CD4-positive, alpha-beta T cell treated with Interleukin-4 for 1 hour (primary cell): ENCODE data around the gene FXYD7.

Experiments
- DNase-seq, 2 donors: peaks; one replicate each; pipeline ENCODE4 v3.0.0-alpha.2; 2020 to 2022

Gene FXYD7

DNA sequence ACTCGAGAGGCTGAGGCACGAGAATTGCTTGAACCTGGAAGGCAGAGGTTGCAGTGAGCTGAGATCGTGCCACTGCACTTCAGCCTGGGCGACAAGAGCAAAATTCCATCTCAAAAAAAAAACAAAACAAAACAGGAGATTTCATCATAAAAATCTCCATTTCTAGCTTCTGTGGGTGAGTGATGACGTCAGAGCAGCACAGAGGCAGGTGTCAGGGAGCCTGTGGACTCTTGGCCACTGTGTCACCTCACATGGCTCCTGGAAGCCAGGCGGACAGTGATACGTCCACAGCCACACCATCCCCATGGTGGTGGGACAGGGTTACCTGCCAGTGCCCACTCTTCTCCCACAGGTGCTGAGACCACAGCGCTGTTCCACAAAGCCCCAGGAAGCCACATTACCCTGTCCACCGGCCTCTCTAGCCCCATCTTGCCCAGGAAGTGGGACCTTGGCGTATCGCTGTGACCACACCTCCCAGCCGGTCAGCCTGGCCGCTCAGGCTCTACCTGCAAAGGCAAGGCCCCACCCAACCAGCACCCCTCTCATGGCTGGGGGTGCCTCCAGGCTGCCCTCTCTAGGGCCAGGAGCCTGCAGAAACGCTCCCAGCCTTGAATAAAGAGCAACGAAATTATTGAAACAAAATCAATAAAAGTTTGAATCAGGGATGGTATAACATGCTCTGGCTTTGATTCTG lies 29.9 kb upstream of the FXYD7 start:
- DNase-seq, result no peak

DNA sequence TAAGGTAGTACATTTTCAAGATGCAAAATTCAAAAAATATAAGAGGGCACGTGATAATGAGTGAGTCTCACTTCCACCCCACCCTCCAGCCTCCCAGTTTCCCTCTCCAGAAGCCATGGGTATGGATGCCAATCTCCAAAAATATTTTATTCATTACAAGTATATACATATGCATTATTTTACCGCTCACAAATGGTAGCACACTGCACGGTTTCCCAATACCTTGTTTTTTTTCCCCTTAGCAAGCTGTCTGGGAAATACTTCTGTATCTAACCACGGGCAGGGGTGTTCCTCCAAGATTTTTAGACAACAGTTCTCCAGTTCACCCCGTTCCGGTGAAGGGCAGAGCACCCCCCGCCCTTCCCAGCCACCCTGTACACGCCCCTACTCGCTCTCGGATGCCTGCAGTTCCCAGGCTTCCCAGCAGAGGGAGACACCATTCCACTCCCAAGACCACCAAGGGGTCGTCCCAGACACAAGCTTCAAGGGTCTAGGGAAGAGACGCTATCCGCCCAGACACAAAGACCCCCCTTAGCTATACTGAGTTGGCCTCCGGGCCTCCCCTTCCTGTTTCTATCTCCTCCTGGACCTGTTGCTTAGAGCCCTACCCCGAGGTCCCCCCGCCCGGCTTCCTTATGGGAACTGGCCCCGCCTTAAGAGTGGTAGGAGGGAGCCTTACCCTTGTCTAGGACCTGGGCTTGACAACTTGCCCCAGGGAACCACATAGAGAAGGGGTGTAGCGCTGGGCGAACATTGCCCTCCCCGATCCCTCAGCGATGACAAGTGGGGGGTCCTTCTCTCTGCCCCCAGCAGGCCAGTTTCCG lies 28.5 kb upstream of the FXYD7 start:
- DNase-seq, result peak; percentile 71 to 72

DNA sequence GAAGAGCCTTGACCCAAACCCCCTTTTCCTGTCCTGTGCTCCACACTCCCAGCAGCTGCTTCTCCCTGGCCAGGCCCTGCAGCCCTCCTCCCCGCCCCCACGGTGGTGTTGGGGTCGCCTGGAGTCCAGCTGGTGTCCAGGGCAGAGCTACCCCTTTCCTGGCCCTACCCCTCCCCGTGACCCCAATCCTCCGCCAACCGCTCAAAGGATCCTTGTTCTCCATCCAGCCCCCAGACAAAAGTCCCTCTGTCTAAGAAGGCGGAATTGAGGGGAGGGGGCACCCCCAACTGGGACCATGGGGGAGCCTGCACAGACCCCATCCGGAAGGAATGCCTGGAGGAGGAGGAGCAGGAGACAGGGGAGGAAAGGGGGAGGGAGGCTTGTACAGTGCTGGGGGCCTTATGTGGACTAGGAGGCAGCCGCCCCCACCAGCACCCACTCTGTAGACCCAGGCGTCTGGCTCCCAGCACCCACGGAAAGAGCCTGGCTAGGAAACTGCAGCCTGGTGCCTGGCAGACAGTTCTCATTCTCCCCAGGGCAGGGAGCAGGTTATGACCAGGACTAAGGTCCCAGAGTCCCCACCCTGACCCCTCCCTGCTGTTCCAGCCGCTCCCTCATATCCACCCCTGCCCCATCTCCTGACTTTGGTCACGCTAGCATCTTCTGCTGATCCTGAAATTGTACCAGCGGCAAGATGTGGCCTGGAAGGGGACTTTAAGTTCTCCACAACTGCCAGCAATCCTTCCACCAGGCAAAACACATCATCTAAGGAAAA lies 27.7 kb upstream of the FXYD7 start, which contains the start of gene FXYD3:
Gene FXYD3 (plus strand): TSS at position 647 of the 775 bp plus-strand sequence. CDS start 3,554 bp downstream, outside the sequence.
- no peak for DNase-seq

DNA sequence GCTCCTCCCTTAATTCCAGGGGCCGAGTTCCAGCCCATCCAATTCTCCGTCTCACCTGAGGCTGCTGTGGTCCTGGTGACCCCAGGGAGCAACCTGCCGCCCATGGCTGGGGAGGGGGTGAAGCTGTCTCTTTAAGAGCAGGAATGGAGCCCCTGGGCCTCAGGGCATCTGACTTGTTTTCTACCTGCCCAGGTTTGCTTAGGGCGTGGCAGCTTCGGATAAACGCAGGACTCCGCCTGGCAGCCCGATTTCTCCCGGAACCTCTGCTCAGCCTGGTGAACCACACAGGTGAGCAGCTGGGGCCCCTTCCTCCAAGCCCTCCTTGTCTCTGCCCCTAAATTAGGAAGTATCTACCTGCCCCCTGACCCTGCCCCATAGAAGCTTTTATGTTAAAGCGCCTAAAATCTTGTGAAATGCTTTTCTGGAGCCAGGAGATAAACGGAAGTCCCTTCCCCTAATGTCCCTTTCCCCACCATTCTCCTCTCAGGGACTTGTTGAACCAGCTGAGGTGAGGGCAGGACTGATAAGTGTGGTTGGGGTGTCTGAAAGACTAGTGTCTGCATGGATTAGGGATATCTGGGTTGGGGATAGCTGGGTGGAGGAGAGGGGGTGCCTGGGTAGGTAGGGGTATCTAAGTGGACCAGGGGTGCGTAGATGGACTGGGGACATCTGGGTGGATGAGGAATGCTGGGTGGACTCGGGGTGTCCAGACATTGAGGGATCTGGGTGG lies 26.8 kb upstream of the FXYD7 start:
- DNase-seq, result no peak

DNA sequence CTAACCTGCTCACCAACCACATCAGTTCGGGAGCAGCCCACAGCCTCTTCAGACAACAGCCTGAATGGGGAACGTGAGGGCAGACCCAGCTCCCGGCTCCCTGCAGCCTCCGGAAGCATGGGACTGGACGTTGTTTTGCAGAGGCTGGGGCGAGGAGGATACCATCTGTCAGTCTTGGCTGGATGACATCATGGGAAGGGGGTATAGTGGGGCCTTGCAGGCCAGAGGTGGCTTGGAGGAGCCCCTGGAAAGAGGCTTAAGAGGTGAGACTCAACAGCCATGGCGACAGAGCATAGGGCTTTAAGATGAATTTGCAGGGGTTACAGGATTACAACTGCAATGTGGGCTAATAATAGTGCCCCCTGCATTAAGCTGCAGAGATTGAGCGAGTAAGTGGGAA lies 25.9 kb upstream of the FXYD7 start:
- no peak for DNase-seq

DNA sequence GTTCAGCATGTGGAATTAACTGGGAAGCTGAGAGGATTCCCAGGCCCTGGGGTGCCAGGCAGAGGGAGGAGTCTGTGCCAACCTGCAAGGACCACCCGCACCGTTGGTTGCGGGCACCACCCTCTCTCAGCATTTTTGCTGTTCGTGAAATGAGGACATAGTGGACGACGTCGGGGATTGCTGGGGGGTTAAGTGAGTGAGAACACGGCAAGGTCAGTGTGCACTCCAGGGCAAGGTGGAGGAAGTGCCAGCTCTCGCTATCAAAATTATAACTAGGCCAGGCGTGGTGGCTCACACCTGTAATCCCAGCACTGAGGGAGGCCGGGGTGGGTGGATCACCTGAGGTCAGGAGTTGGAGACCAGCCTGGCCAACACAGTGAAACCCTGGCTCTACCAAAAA lies 25.3 kb upstream of the FXYD7 start:
- DNase-seq, result no peak

DNA sequence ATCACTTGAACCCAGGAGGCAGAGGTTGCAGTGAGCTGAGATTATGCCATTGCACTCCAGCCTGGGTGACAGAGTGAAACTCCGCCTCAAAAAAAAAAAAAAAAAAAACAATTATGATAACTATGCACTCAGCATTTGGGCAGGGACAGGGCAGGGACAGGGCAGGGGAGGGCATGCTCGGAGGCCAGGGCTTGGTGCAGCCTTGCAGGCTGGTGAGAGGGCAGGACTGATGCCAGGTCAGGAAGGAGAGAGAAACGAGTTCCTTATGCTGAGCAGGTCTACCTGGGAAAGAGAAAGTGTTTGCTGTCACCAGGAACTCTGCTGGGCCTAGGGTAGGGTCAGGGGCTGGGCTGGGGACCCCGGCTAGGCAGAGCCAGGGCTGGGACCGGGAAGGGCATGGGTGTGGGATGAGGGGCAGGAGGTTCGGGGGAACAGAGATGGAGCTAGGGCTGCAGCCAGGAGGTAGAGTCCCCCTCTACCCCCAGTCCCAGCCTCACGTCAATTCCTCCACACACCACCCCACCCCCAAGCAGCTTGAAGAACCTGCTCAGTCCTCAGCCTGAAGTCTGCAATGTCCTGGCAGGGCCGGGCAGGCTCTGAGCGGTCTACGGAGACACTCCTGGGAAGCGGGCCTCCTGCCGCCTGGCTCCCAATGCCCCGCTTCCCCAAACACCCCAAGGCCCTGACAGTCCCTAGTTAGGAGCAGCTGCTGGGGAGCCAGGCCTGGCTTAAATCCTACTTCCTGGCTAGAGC lies 24.6 kb upstream of the FXYD7 start:
- DNase-seq, result no peak

DNA sequence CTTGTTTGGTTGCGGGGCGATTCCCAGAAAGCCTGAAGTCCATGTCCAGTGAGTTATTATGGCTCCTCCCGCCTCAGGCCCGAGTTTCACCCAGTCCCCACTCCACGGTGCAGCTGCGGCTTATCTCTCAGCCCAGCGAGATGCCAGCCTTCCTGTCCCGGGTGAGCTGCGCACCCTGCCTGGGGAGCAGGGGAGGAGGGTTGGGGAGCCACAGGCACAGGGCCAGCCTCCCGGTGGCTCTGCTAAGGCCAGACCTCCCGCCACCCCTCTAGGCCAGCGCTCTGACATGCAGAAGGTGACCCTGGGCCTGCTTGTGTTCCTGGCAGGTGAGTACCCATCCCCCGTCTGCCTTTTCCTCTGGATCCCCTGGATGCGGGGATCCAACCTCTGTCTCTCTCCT lies 24.0 kb upstream of the FXYD7 start:
- DNase-seq, result no peak

DNA sequence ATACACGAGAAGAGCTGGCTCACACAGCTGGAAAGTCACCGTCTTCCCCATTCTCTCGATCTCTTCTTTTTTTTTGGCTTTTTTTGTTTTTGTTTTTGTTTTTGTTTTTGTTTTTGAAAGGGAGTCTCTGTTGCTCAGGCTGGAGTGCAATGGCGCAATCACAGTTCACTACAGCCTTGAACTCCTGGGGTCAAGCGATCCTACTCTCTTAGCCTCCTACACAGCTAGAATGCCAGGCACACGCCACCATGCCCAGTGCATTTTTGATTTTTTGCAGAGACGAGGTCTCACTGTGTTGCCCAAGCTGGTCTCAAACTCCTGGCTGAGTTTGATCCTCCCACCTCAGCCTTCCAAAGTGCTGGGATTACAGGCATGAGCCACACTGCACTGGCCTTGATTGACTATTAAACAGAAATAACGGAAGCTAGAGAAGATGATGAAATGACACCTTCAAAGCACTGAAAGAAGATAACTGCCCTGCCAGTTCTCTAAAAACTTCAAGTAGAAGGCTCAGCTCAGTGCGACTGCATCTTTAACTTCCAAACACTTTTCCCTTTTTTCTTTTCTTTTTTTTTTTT lies 23.4 kb upstream of the FXYD7 start:
- no peak for DNase-seq

DNA sequence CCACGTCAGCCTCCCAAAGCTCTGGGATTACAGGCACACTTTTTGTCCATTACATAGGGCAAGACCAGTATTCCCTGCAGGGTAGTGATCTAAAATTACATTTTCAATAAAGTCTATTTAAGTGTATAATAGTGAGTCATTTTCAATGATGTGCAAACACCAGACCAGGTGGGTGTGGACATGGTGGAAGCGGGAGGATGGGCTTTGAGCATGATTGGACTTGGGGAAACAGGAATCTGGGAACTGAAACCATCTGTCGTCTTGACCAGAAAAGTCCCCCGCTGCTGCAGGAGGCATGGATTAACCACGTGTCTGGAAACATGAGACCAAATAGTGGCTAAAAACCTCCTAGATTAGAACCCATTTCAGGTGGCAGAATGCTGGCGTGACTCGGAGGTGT lies 22.6 kb upstream of the FXYD7 start:
- DNase-seq, result peak in 1 of 2 donors; percentile 21

DNA sequence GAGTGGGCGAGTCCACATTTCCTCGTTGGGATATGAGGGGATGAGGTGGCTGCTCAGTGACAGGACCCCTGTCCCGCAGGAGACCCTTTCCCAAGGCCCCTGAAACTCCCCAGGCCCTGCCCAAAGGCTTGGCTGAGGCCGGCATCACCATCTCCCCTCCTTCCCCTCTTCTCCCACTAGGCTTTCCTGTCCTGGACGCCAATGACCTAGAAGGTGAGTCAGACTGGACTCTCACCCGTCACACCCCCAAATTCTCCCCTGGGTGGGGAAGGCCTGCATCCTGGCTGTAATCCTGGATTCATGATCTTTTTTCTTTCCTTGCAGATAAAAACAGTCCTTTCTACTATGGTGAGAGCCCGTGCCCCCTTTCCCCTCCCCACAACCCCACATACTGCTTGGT lies 22.2 kb upstream of the FXYD7 start:
- DNase-seq, result no peak

DNA sequence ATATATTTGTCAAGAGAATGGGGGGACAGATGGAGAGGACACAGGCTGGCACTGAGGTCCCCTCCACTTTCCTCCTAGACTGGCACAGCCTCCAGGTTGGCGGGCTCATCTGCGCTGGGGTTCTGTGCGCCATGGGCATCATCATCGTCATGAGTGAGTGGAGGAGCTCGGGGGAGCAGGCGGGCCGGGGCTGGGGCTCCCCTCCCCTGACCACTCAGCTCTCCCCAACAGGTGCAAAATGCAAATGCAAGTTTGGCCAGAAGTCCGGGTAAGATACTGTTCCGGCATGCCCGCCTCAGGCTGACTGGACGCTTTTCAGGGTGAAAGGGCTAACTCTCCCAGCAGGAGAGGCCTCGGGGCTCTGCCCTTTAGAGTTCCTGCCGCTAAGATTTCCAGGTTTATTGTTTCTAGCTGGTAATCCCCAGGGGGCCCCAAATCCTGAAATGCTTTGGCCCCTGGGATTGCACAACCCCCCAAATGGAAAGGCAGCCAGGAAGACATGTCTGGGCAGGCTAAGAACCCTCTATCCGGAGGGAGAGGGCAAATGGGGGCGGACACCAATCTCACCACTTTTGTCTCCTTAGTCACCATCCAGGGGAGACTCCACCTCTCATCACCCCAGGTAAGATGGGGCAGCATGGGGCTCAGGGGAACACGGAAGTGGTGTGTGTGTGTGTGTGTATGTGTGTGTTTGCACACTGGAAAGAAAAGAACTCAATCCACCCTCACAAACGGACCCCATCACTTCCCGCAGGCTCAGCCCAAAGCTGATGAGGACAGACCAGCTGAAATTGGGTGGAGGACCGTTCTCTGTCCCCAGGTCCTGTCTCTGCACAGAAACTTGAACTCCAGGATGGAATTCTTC lies 20.1 kb upstream of the FXYD7 start:
- no peak for DNase-seq

DNA sequence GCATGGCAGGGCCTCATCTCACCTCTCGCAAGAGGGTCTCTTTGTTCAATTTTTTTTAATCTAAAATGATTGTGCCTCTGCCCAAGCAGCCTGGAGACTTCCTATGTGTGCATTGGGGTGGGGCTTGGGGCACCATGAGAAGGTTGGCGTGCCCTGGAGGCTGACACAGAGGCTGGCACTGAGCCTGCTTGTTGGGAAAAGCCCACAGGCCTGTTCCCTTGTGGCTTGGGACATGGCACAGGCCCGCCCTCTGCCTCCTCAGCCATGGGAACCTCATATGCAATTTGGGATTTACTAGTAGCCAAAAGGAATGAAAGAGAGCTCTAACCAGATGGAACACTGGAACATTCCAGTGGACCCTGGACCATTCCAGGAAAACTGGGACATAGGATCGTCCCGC lies 19.5 kb upstream of the FXYD7 start:
- no peak for DNase-seq

DNA sequence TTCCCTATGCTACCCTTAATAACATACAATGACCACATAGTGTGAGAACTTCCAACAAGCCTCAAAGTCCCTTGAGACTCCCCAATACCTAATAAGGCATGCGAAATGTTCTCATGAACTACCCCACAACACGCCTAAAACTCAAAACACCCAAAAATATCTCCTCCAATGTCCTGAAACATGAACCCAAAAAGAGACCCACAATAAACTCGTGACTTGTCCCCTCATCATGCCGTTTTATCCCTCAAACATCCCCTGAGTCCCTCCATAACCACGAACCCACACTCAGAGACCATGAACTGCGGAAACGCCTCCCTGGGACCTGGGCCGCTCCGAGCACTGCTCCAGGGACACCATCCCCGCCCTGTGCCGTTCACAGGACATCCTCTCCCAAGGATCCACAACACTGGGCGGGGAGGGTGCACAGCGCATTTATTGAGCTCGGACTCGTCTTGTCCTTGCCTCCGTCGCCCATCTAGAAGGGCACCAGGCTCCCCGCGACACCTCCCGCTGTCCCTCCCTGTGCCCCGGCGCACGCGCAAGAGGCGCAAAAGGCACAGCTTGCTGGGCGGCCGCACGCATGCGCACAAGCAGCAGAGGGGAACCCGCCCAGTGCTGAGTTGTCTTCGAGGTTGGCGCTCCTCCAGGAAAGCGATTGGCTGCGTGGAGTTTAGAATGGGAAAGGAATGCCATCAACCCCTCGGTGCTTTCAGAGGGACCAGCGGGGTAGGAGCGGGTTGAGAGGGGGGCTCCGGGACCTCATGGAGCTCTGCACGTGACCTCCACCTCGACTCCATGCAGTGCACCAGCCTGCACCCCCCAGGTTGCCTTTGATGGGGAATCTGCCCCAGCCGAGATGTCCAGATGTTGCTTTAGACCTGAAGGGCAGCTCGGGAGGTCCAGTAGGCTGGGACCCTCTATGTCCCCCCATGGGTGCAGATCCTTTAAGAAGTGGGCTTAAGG lies 18.7 kb upstream of the FXYD7 start:
- peak; percentile 89 to 90 for DNase-seq

DNA sequence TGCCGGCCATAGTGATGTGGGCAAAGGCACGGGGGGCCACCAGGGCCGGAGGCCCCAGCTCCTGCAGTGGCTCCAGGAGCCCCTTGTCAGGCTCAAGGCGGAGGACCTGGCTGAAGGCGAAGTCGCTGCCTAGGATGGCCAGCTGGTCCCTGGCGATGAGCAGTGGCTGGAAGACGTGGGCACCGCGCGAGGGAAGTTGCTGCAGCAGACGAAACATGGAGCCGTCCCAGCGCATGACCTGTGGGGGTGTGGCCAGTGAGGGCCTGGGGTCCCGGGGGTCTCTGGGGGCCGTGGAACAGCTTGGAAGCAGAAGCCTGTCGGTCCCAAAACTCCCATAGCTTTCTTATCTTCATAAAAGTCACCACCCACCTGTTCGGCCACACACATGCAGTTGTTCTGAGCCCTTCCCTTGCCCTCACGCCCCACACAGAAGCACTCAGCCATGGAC lies 17.8 kb upstream of the FXYD7 start:
- no peak for DNase-seq

DNA sequence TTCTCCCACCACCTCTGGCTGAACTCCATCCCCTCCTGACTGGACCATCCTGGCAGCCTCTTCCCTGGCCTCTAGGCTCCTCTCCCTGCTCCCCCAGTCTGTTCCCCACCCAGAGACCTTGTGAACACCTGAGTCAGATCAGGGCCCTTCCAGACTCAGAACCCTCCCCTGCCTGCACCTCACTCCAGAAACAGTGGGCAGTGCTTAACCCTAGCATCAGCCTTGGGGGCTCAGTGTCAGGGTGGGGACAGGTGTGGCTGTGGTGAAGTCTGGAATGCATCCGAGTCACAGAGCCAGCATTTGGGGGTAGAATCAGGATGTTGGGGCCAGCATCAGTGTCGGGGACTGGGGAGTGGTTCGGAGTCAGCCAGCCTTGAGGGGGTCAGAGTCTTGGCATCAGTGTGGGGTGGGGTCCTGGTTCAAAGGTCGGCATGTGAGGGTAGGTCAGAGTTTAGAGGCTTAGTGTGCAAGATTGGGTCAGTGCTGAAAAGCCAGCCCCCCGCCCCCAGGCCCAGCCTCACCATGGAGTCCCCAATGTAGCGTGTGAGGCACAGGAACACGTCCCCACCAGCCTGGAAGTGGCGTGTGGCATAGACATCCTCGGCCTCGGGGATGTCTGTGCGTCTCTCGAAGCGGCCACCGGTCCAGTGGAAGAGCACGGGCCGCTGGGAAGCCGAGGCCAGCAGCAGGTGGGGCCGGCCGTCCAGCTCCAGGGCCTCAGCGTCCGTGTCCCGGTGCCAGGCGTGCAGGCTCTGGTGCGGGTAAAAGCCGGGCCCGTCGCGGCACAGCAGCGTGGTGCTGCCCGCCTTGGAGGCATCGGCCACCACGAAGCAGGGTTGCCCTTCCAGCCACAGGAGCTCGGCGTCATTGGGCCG lies 17.1 kb upstream of the FXYD7 start:
- no peak for DNase-seq

DNA sequence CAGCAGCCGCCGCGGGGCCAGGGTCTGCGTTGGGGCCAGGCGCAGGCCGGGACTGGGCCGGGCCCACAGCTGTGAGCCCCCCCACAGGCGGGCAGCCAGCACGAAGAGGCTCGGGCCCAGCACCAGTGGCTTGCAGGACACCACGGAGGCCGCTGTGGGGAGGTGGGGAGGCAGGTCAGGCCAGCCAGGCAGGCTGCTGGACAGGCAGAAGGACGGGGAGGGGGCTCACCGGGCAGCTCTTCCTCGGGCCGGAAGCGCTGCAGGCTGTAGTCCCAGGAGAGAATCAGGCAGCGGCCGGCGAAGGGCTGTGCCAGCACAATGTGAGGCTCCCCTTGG lies 16.5 kb upstream of the FXYD7 start:
- no peak for DNase-seq

DNA sequence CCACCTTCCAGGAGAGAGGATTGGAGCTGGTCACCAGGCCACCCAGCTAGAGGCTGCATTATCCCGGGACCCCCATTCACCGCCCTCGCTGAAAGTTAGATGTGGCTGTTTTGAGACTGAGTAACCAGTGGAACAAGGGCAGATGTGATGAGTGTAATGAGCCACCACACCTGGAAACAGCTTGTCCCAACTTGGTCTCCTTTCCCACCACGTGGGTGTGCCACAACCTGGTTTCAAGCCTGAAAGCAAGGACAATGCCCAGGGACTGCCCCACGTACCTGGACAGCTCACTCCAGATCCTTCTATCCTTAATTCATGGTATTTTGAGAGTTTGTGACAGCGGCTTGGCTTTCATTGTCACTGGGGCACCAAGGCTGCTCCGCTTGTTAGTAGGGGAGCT lies 15.2 kb upstream of the FXYD7 start:
- DNase-seq, result no peak
